Fibroblast of lung (primary cell): ENCODE data around the gene PIK3CB. TPM values are rescaled to one million over a fixed set of nuclear protein-coding genes. Genes with fewer than 3 reads are reported as not detected.
A peak's percentile ranks its signal among the peaks of the same experiment; 100 is the strongest.

Experiments
- DNase-seq, 2 donors: peaks; one replicate each; pipeline versions ENCODE4 v3.0.0 to v3.0.0-alpha.2; 2010; ENCODE audit warnings: low read depth in 2 of 2
- H2AFZ ChIP-seq: 2 replicates; pipeline ENCODE4 v1.5.1; 2012; ENCODE audit warnings: low read length, control low read depth, inconsistent platforms
- H3K27ac ChIP-seq: 2 replicates; pipeline ENCODE4 v1.5.1; 2011; ENCODE audit warnings: low read length, control low read depth; ENCODE audit not compliant: insufficient read depth
- H3K27me3 ChIP-seq: 2 replicates; pipeline ENCODE4 v1.5.1; 2011; ENCODE audit warnings: mild to moderate bottlenecking, low read length; ENCODE audit not compliant: control insufficient read depth, insufficient read depth
- H3K36me3 ChIP-seq: 2 replicates; pipeline ENCODE4 v1.5.1; 2011; ENCODE audit warnings: low read length; ENCODE audit not compliant: control insufficient read depth, insufficient read depth
- H3K4me1 ChIP-seq: 2 replicates; pipeline ENCODE4 v1.5.1; 2011; ENCODE audit warnings: low read length; ENCODE audit not compliant: control insufficient read depth, insufficient read depth; ENCODE audit errors: extremely low read depth
- H3K4me2 ChIP-seq: 2 replicates; pipeline ENCODE4 v1.5.1; 2011; ENCODE audit warnings: low read length, control low read depth; ENCODE audit not compliant: insufficient read depth; ENCODE audit errors: extremely low read depth
- H3K4me3 ChIP-seq, 4 experiments: fragments of 200-600 bp in 1 of 4; sonication (generic) in 1 of 4; replicated peaks in 1 of 4; 2 replicates each; pipeline ENCODE4 v1.5.1; 2011 to 2016; ENCODE audit warnings: low read length in 4 of 4, low read depth in 3 of 4, mild to moderate bottlenecking in 3 of 4, control low read depth in 2 of 4, inconsistent platforms in 1 of 4, mixed read lengths in 1 of 4; ENCODE audit not compliant: insufficient read depth in 1 of 4; ENCODE audit errors: control extremely low read depth in 1 of 4
- H3K79me2 ChIP-seq: 2 replicates; pipeline ENCODE4 v1.5.1; 2012; ENCODE audit warnings: mild to moderate bottlenecking, low read length, inconsistent platforms; ENCODE audit not compliant: control insufficient read depth, insufficient read depth
- H3K9ac ChIP-seq: 2 replicates; pipeline ENCODE4 v1.5.1; 2011; ENCODE audit warnings: mild to moderate bottlenecking, low read length, control low read depth; ENCODE audit not compliant: insufficient read depth
- H3K9me3 ChIP-seq: 2 replicates; pipeline ENCODE4 v1.5.1; 2012; ENCODE audit warnings: low read depth, low read length; ENCODE audit not compliant: control insufficient read depth, insufficient read depth
- H4K20me1 ChIP-seq: 2 replicates; pipeline ENCODE4 v1.5.1; 2011; ENCODE audit warnings: low read length; ENCODE audit not compliant: control insufficient read depth, insufficient read depth; ENCODE audit errors: extremely low read depth
- EZH2 ChIP-seq: IDR thresholded peaks from 2 replicates; pipeline ENCODE4 v1.5.1; 2012; ENCODE audit warnings: low read length, control low read depth, mild to moderate bottlenecking; ENCODE audit errors: missing control alignments
- polyA plus RNA-seq, 2 donors: library from polyadenylated mRNA; depleted of rRNA in 1 of 2; stranded (reverse) in 1 of 2; unstranded in 1 of 2; fragments of >200 nt; gene quantifications; 2 replicates each; pipeline ENCODE4 v1.2.1, GENCODE V29; 2011 to 2012; ENCODE audit warnings: missing spikeins in 1 of 2
- total RNA-seq: library from RNA; depleted of rRNA; stranded (reverse); fragments of >200 nt; gene quantifications from 2 replicates; pipeline ENCODE4 v1.2.1, GENCODE V29; 2014
- TF ChIP-seq, protein P1 (sequence below), 2 donors: IDR thresholded peaks in 1 of 2; conservative IDR thresholded peaks in 1 of 2; 1 replicate in 1 of 2; 2 replicates in 1 of 2; pipeline ENCODE4 v1.5.1; 2011 to 2012; ENCODE audit warnings: low read length in 2 of 2, control low read depth in 1 of 2, inconsistent platforms in 1 of 2, low read depth in 1 of 2, mild to moderate bottlenecking in 1 of 2

PIK3CB gene
- total and polyA plus RNA-seq, 2 donors (not counting 1 experiment from before 2014, with no cell fraction given) = 12.4 to 17.0 TPM

GRCh38 chr3:138818185-138818860 lies 16.4 kb downstream of the PIK3CB start:
- no peaks in the 10 kb centered on the region for H3K36me3 ChIP-seq
- no peak overlapping the region for H2AFZ ChIP-seq
- H3K27ac ChIP-seq = no peak overlapping the region
- peaks cover 7% of the 10 kb centered on the region for H3K79me2 ChIP-seq
- no peak overlapping the region for H3K9ac ChIP-seq
- DNase-seq = no peak
- no peaks in the 10 kb centered on the region for H3K4me1 ChIP-seq
- no peak overlapping the region for H3K4me2 ChIP-seq
- H3K27me3 ChIP-seq = no peaks in the 10 kb centered on the region
- TF ChIP-seq, protein P1, sequence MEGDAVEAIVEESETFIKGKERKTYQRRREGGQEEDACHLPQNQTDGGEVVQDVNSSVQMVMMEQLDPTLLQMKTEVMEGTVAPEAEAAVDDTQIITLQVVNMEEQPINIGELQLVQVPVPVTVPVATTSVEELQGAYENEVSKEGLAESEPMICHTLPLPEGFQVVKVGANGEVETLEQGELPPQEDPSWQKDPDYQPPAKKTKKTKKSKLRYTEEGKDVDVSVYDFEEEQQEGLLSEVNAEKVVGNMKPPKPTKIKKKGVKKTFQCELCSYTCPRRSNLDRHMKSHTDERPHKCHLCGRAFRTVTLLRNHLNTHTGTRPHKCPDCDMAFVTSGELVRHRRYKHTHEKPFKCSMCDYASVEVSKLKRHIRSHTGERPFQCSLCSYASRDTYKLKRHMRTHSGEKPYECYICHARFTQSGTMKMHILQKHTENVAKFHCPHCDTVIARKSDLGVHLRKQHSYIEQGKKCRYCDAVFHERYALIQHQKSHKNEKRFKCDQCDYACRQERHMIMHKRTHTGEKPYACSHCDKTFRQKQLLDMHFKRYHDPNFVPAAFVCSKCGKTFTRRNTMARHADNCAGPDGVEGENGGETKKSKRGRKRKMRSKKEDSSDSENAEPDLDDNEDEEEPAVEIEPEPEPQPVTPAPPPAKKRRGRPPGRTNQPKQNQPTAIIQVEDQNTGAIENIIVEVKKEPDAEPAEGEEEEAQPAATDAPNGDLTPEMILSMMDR (conservative IDR thresholded peaks at IDR 0.05 in 1 of 2, IDR thresholded peaks at IDR 0.05 in 1 of 2; ENCODE audit: low read depth in 1 of 2, low read length in 2 of 2) = no peak
- TF ChIP-seq EZH2 = no peak
- H4K20me1 ChIP-seq = no peaks in the 10 kb centered on the region
- no peak overlapping the region for H3K4me3 ChIP-seq
- H3K9me3 ChIP-seq = no peaks in the 10 kb centered on the region

GRCh38 chr3:138817695-138818094 lies 17.0 kb downstream of the PIK3CB start:
- H3K79me2 ChIP-seq = peaks cover 7% of the 10 kb centered on the region

DNA sequence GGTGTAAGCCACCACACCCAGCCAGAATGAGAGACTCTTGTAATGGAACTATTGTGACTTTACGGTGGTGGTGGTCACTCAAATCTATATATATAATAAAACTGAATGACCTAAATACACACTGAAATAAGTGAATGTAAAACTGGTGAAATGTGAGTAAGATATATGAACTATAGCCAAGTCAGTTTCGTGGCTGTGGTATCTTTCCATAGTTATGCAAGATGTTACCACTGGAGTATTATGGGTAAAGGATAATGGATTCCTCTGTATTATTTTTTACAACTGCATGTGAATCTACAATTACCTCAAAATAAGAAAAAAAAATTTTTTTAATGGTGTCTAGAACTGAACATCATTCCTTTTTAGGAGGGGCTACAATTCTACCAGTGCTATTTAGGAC lies 21.9 kb downstream of the PIK3CB start:
- H3K4me2 ChIP-seq = no peak overlapping the region
- H3K27me3 ChIP-seq = no peaks in the 10 kb centered on the region
- no peak overlapping the region for H3K9ac ChIP-seq
- no peak overlapping the region for H3K27ac ChIP-seq
- no peak overlapping the region for H2AFZ ChIP-seq
- H3K36me3 ChIP-seq = no peaks in the 10 kb centered on the region
- TF ChIP-seq EZH2 = no peak
- TF ChIP-seq, protein P1 (conservative IDR thresholded peaks at IDR 0.05 in 1 of 2, IDR thresholded peaks at IDR 0.05 in 1 of 2; ENCODE audit: low read depth in 1 of 2, low read length in 2 of 2) = no peak
- H3K79me2 ChIP-seq = peaks cover 5% of the 10 kb centered on the region
- no peaks in the 10 kb centered on the region for H3K4me1 ChIP-seq
- H3K9me3 ChIP-seq = no peaks in the 10 kb centered on the region
- peak; percentile 17 to 39 for DNase-seq
- H4K20me1 ChIP-seq = no peaks in the 10 kb centered on the region
- H3K4me3 ChIP-seq = no peak overlapping the region

More at GRCh38 chr3:138817695-138818094, 17.0 kb downstream of the PIK3CB start:
- H4K20me1 ChIP-seq = no peaks in the 10 kb centered on the region
- H3K9ac ChIP-seq = no peak overlapping the region
- H3K36me3 ChIP-seq = no peaks in the 10 kb centered on the region
- no peak overlapping the region for H2AFZ ChIP-seq
- no peaks in the 10 kb centered on the region for H3K27me3 ChIP-seq
- no peak for DNase-seq
- no peak overlapping the region for H3K4me3 ChIP-seq
- H3K9me3 ChIP-seq = no peaks in the 10 kb centered on the region
- no peak overlapping the region for H3K27ac ChIP-seq
- no peak overlapping the region for H3K4me2 ChIP-seq
- H3K4me1 ChIP-seq = no peaks in the 10 kb centered on the region
- TF ChIP-seq EZH2 = no peak
- TF ChIP-seq, protein P1 (conservative IDR thresholded peaks at IDR 0.05 in 1 of 2, IDR thresholded peaks at IDR 0.05 in 1 of 2; ENCODE audit: low read depth in 1 of 2, low read length in 2 of 2) = no peak
